ENCODE measurements around the gene CD164.
"Not testable (repeated sequence)": the region's sequence is repeated elsewhere in the genome, so short reads cannot be mapped to it uniquely, and the experiment has no call there.

Gene CD164

GRCh38 chr6:109374326-109374892 is 7.9 kb downstream of the CD164 start:
- DNase-seq (ENCODE audit: low read depth), result no peak

- no peak for DNase-seq (ENCODE audit: low read depth)
These were observed 8.5 kb downstream of the CD164 start for GRCh38 chr6:109373762-109374161.

- DNase-seq (ENCODE audit: low read depth), result no peak
These were observed 8.9 kb downstream of the CD164 start for GRCh38 chr6:109373331-109373730.

GRCh38 chr6:109372130-109372529 is 10.1 kb downstream of the CD164 start:
- no peak for DNase-seq (ENCODE audit: low read depth)

GRCh38 chr6:109370792-109371191 is 11.5 kb downstream of the CD164 start:
- DNase-seq (ENCODE audit: low read depth), result no peak

GRCh38 chr6:109370336-109370735 is 11.9 kb downstream of the CD164 start:
- no peak for DNase-seq (ENCODE audit: low read depth)

- DNase-seq (ENCODE audit: low read depth), result no peak
These were observed 12.5 kb downstream of the CD164 start for GRCh38 chr6:109369728-109370127.

GRCh38 chr6:109364382-109365078 is 17.7 kb downstream of the CD164 start:
- DNase-seq (ENCODE audit: low read depth), result not testable (repeated sequence)

GRCh38 chr6:109363753-109364152 is 18.5 kb downstream of the CD164 start:
- no peak for DNase-seq (ENCODE audit: low read depth)

- no peak for DNase-seq (ENCODE audit: low read depth)
These were observed 20.0 kb downstream of the CD164 start for GRCh38 chr6:109362102-109362884.

GRCh38 chr6:109360791-109361190 is 21.5 kb downstream of the CD164 start:
- no peak for DNase-seq (ENCODE audit: low read depth)

- no peak for DNase-seq (ENCODE audit: low read depth)
These were observed 22.0 kb downstream of the CD164 start for GRCh38 chr6:109360281-109360680.

- DNase-seq (ENCODE audit: low read depth), result no peak
These were observed 23.0 kb downstream of the CD164 start for GRCh38 chr6:109359248-109359647.

GRCh38 chr6:109358204-109358603 is 24.1 kb downstream of the CD164 start:
- DNase-seq (ENCODE audit: low read depth), result no peak

- DNase-seq (ENCODE audit: low read depth), result no peak
These were observed 26.0 kb downstream of the CD164 start for GRCh38 chr6:109356237-109356636.

GRCh38 chr6:109351231-109352130 is 30.8 kb downstream of the CD164 start:
- no peak for DNase-seq (ENCODE audit: low read depth)

GRCh38 chr6:109349419-109349987 is 32.8 kb downstream of the CD164 start:
- DNase-seq (ENCODE audit: low read depth), result no peak

- no peak for DNase-seq (ENCODE audit: low read depth)
These were observed 34.0 kb downstream of the CD164 start for GRCh38 chr6:109348226-109348625.

GRCh38 chr6:109347779-109348178 is 34.5 kb downstream of the CD164 start:
- no peak for DNase-seq (ENCODE audit: low read depth)

- no peak for DNase-seq (ENCODE audit: low read depth)
These were observed 36.3 kb downstream of the CD164 start for GRCh38 chr6:109345986-109346385.

GRCh38 chr6:109344226-109344625 is 38.0 kb downstream of the CD164 start:
- no peak for DNase-seq (ENCODE audit: low read depth)

- DNase-seq (ENCODE audit: low read depth), result no peak
These were observed 38.7 kb downstream of the CD164 start for GRCh38 chr6:109343518-109343917.
